ENCODE results near the gene KCNIP4. TPM values are rescaled to one million over a fixed set of nuclear protein-coding genes. Genes with fewer than 3 reads are reported as not detected.

Gene KCNIP4
- polyA plus RNA-seq, 3 donors = 0.09 to 0.25 TPM; not detected in 1

- H3K4me3 ChIP-seq (replicated peaks in 1 of 3; ENCODE audit: low read depth in 2 of 3, low read length in 3 of 3) = no peak overlapping the region
- no peak overlapping the region for H3K27ac ChIP-seq (ENCODE audit: low read depth in 1 of 2, low read length in 2 of 2)
- no peak overlapping the region for H2AFZ ChIP-seq (ENCODE audit: insufficient read depth, low read depth, low read length, poor library complexity, severe bottlenecking)
- Mint-ChIP-seq H3K27me3 (ENCODE audit: low read depth in 3 of 3) (peaks cover 0 to 2% (median 0%) of the 10 kb centered on the region in 3 donors), H3K27ac (no peak overlapping the region), H3K4me3 (no peak overlapping the region), H3K9me3 (peaks cover 0 to 7% (median 1%) of the 10 kb centered on the region in 7 donors), H3K4me1 (no peaks in the 10 kb centered on the region), H3K36me3 (no peaks in the 10 kb centered on the region)
- H3K27me3 ChIP-seq (ENCODE audit: control insufficient read depth in 2 of 2, insufficient read depth in 2 of 2, low read length in 2 of 2) = no peaks in the 10 kb centered on the region
- no peaks in the 10 kb centered on the region for H4K20me1 ChIP-seq (ENCODE audit: insufficient read depth, low read length)
- TF ChIP-seq CTCF (IDR thresholded peaks at IDR 0.05) = no peak
- H3K4me2 ChIP-seq (replicated peaks; ENCODE audit: extremely low read depth, low read length, poor library complexity, severe bottlenecking) = no peak overlapping the region
- H3K9ac ChIP-seq (ENCODE audit: insufficient read depth, low read length, poor library complexity, severe bottlenecking) = no peak overlapping the region
- no peaks in the 10 kb centered on the region for H3K9me3 ChIP-seq (replicated peaks in 1 of 2; ENCODE audit: control insufficient read depth in 1 of 2, insufficient read depth in 1 of 2, low read length in 2 of 2)
- intact Hi-C loops (cut with micrococcal nuclease) = no loop called here
- H3K4me1 ChIP-seq (ENCODE audit: control insufficient read depth in 1 of 2, insufficient read depth in 2 of 2, low read length in 2 of 2) = no peaks in the 10 kb centered on the region
- no peak for DNase-seq
- WGBS (ENCODE audit: insufficient coverage) = 79% methylated on average over 3 of the region's 3 CpGs
- no peaks in the 10 kb centered on the region for H3K79me2 ChIP-seq (ENCODE audit: insufficient read depth, low read length)
- no peaks in the 10 kb centered on the region for H3K36me3 ChIP-seq (replicated peaks in 1 of 2; ENCODE audit: control insufficient read depth in 1 of 2, insufficient read depth in 2 of 2, low read length in 2 of 2)
These were observed 393.5 kb downstream of the KCNIP4 start for GRCh38 chr4:21555083-21555482.

- TF ChIP-seq CTCF (IDR thresholded peaks at IDR 0.05) = no peak
- intact Hi-C loops (cut with micrococcal nuclease) = no loop called here
These were observed 394.1 kb downstream of the KCNIP4 start for GRCh38 chr4:21554500-21554899.

More at GRCh38 chr4:21554500-21554899, 394.1 kb downstream of the KCNIP4 start:
- no peaks in the 10 kb centered on the region for H3K27me3 ChIP-seq (ENCODE audit: control insufficient read depth in 2 of 2, insufficient read depth in 2 of 2, low read length in 2 of 2)
- Mint-ChIP-seq H3K36me3 (no peaks in the 10 kb centered on the region), H3K27ac (no peak overlapping the region), H3K9me3 (peaks cover 0 to 7% (median 1%) of the 10 kb centered on the region in 7 donors), H3K4me3 (no peak overlapping the region), H3K27me3 (ENCODE audit: low read depth in 3 of 3) (peaks cover 0 to 2% (median 0%) of the 10 kb centered on the region in 3 donors), H3K4me1 (no peaks in the 10 kb centered on the region)
- H4K20me1 ChIP-seq (ENCODE audit: insufficient read depth, low read length) = no peaks in the 10 kb centered on the region
- no peaks in the 10 kb centered on the region for H3K9me3 ChIP-seq (replicated peaks in 1 of 2; ENCODE audit: control insufficient read depth in 1 of 2, insufficient read depth in 1 of 2, low read length in 2 of 2)
- no peak overlapping the region for H3K9ac ChIP-seq (ENCODE audit: insufficient read depth, low read length, poor library complexity, severe bottlenecking)
- no peak overlapping the region for H2AFZ ChIP-seq (ENCODE audit: insufficient read depth, low read depth, low read length, poor library complexity, severe bottlenecking)
- no peak overlapping the region for H3K4me2 ChIP-seq (replicated peaks; ENCODE audit: extremely low read depth, low read length, poor library complexity, severe bottlenecking)
- WGBS (ENCODE audit: insufficient coverage) = 5% methylated on average over 3 of the region's 3 CpGs
- H3K36me3 ChIP-seq (replicated peaks in 1 of 2; ENCODE audit: control insufficient read depth in 1 of 2, insufficient read depth in 2 of 2, low read length in 2 of 2) = no peaks in the 10 kb centered on the region
- no peak overlapping the region for H3K4me3 ChIP-seq (replicated peaks in 1 of 3; ENCODE audit: low read depth in 2 of 3, low read length in 3 of 3)
- no peaks in the 10 kb centered on the region for H3K79me2 ChIP-seq (ENCODE audit: insufficient read depth, low read length)
- DNase-seq = no peak
- no peaks in the 10 kb centered on the region for H3K4me1 ChIP-seq (ENCODE audit: control insufficient read depth in 1 of 2, insufficient read depth in 2 of 2, low read length in 2 of 2)
- H3K27ac ChIP-seq (ENCODE audit: low read depth in 1 of 2, low read length in 2 of 2) = no peak overlapping the region

Data from CD14-positive monocyte (primary cell).